Calu3 (cell line): ENCODE data around the gene CENPS. TPM values are rescaled to one million over a fixed set of nuclear protein-coding genes. Genes with fewer than 3 reads are reported as not detected.

Experiments
- BruUV-seq: library from RNA; stranded (reverse); fragments of 400-500 nt; replicated peaks from 2 replicates; lab custom pipeline; 2021; lab: Mats Ljungman, UMichigan
- CTCF ChIA-PET: fragments of 300-600 bp; sonication (Branson Sonifier 250); formaldehyde crosslinking; loops from one replicate; lab custom pipeline; 2022; ENCODE audit warnings: antibody characterized with exemption; lab: Charles Lee
- DNase-seq: peaks from one replicate; pipeline ENCODE4 v3.0.0; 2022
- H3K27ac Mint-ChIP-seq: one replicate; pipeline ENCODE4 v1.8.0; 2022; ENCODE audit warnings: mixed read lengths; ENCODE audit not compliant: unreplicated experiment
- H3K27me3 Mint-ChIP-seq: one replicate; pipeline ENCODE4 v1.8.0; 2022; ENCODE audit warnings: mixed read lengths; ENCODE audit not compliant: unreplicated experiment
- H3K36me3 Mint-ChIP-seq: one replicate; pipeline ENCODE4 v1.8.0; 2022; ENCODE audit warnings: mild to moderate bottlenecking, moderate library complexity, mixed read lengths; ENCODE audit not compliant: insufficient read depth, unreplicated experiment
- H3K4me1 Mint-ChIP-seq: one replicate; pipeline ENCODE4 v1.8.0; 2022; ENCODE audit warnings: mild to moderate bottlenecking, low read depth, mixed read lengths; ENCODE audit not compliant: unreplicated experiment
- H3K4me3 Mint-ChIP-seq: one replicate; pipeline ENCODE4 v1.8.0; 2022; ENCODE audit warnings: mild to moderate bottlenecking, low read depth, moderate library complexity, mixed read lengths; ENCODE audit not compliant: unreplicated experiment
- H3K9me3 Mint-ChIP-seq: one replicate; pipeline ENCODE4 v1.8.0; 2022; ENCODE audit warnings: low read depth, mixed read lengths; ENCODE audit not compliant: unreplicated experiment
- CTCF ChIP-seq: fragments of 200-600 bp; IDR thresholded peaks from one replicate; pipeline ENCODE4 v1.8.0; 2022; ENCODE audit warnings: antibody characterized with exemption; ENCODE audit not compliant: unreplicated experiment
- intact Hi-C: fragments of 100-400 bp; cut with micrococcal nuclease; formaldehyde crosslinking; loops from one replicate; pipeline ENCODE4 v1.10.0; 2022; ENCODE audit not compliant: unreplicated experiment
- total RNA-seq: library from RNA; stranded (reverse); gene quantifications from 2 replicates; pipeline ENCODE4 v1.2.3, GENCODE V29; 2022

The CENPS gene
- total RNA-seq, 1 experiment from 2014 or later: 18.0 TPM

GRCh38 chr1:10433790-10434189 lies 3.6 kb downstream of the CENPS start:
- no peak overlapping the region for H3K27ac Mint-ChIP-seq
- no peaks in the 10 kb centered on the region for H3K27me3 Mint-ChIP-seq
- no peak for DNase-seq
- no peak overlapping the region for H3K4me3 Mint-ChIP-seq
- peaks cover 17% of the 10 kb centered on the region for H3K36me3 Mint-ChIP-seq
- no peaks in the 10 kb centered on the region for H3K9me3 Mint-ChIP-seq
- TF ChIP-seq CTCF: no peak
- no TSS peak for BruUV-seq
- no peaks in the 10 kb centered on the region for H3K4me1 Mint-ChIP-seq
- CTCF ChIA-PET: no interaction called here
- intact Hi-C loops: no loop called here

- Mint-ChIP-seq H3K27ac (no peak overlapping the region), H3K27me3 (no peaks in the 10 kb centered on the region), H3K4me3 (no peak overlapping the region), H3K4me1 (no peaks in the 10 kb centered on the region), H3K36me3 (peaks cover 17% of the 10 kb centered on the region), H3K9me3 (no peaks in the 10 kb centered on the region)
- TF ChIP-seq CTCF: no peak
- intact Hi-C loops: no loop called here
- no TSS peak for BruUV-seq
- CTCF ChIA-PET: no interaction called here
- DNase-seq: no peak
Measured at GRCh38 chr1:10434590-10434989, 4.4 kb downstream of the CENPS start.

- Mint-ChIP-seq H3K27me3 (no peaks in the 10 kb centered on the region), H3K9me3 (no peaks in the 10 kb centered on the region), H3K4me3 (no peak overlapping the region), H3K4me1 (no peaks in the 10 kb centered on the region), H3K27ac (no peak overlapping the region), H3K36me3 (peaks cover 2% of the 10 kb centered on the region)
- intact Hi-C loops: no loop called here
- no TSS peak for BruUV-seq
- DNase-seq: no peak
- CTCF ChIA-PET: interaction anchor here (0.7 to 0.9 kb wide), 2 partner anchors 19 to 317 kb away, joined by 3 to 9 read pairs; no protein-coding TSS in a partner anchor
- no peak for TF ChIP-seq CTCF
Measured at GRCh38 chr1:10437052-10437451, 6.8 kb downstream of the CENPS start.

DNA sequence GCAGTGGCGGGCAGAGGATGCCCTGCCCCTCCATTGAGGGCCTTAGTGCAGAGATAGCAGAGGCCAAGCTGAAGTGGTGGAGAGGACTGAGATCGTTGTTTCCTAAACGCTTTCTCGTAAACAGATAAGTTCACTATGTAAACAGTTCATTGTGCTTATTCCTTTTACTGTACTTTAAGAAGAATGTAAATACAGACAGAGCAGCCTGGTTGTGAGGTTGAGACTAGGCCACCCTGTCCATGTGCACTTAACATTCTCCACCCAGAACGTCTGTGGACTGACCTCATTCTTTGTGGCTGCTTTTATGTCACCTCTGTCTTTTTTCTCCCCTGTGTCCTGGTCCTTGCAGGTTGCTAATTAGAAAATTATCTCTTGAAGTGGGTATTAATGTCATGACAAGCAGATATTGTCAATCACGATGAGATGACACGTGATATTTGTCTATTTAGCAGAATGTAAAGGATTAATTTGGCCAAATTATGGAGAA lies 8.5 kb downstream of the CENPS start:
- no peak for TF ChIP-seq CTCF
- no peak overlapping the region for H3K4me3 Mint-ChIP-seq
- CTCF ChIA-PET: no interaction called here
- DNase-seq: no peak
- no peaks in the 10 kb centered on the region for H3K4me1 Mint-ChIP-seq
- no peak overlapping the region for H3K27ac Mint-ChIP-seq
- H3K9me3 Mint-ChIP-seq: no peaks in the 10 kb centered on the region
- peaks cover 6% of the 10 kb centered on the region for H3K36me3 Mint-ChIP-seq
- no TSS peak for BruUV-seq
- intact Hi-C loops: no loop called here
- no peaks in the 10 kb centered on the region for H3K27me3 Mint-ChIP-seq
